ENCODE measurements around the gene CHADL. TPM values are rescaled to one million over a fixed set of nuclear protein-coding genes. Genes with fewer than 3 reads are reported as not detected.
"Not testable (repeated sequence)": the region's sequence is repeated elsewhere in the genome, so short reads cannot be mapped to it uniquely, and the experiment has no call there.

The CHADL gene
- total RNA-seq, 1 experiment from 2014 or later: not detected

- DNase-seq (ENCODE audit: low spot score): no peak
Measured at GRCh38 chr22:41191467-41191866, 49.3 kb downstream of the CHADL start.

- DNase-seq (ENCODE audit: low spot score): no peak
Measured at GRCh38 chr22:41184679-41185078, 56.1 kb downstream of the CHADL start.

- peak; percentile 66 for DNase-seq (ENCODE audit: low spot score)
Measured at GRCh38 chr22:41181349-41182241, 59.1 kb downstream of the CHADL start.

- DNase-seq (ENCODE audit: low spot score): no peak
Measured at GRCh38 chr22:41180926-41181325, 59.8 kb downstream of the CHADL start.

GRCh38 chr22:41180362-41180761, 60.4 kb downstream of the CHADL start:
- not testable (repeated sequence) for DNase-seq (ENCODE audit: low spot score)

Small RNA genes lying within 50 kb of the gene (small RNA-seq; reads per million reads assigned to genes)
- gene MIR6889: not detected

Other genes starting within 250 kb of the CHADL start
- gene EP300, start 148.3 kb downstream of the CHADL start, total RNA-seq (2014; rRNA removed; shearing (Covaris generic)): 24.0 and 31.6 TPM in 2 replicates
- 23.6 and 28.4 TPM in 2 replicates for gene L3MBTL2, start 35.6 kb downstream of the CHADL start, total RNA-seq (2014; rRNA removed; shearing (Covaris generic))
- 80.2 and 81.2 TPM in 2 replicates for gene RANGAP1, start 45.3 kb upstream of the CHADL start, total RNA-seq (2014; rRNA removed; shearing (Covaris generic))
- gene ZC3H7B, start 60.6 kb upstream of the CHADL start, total RNA-seq (2014; rRNA removed; shearing (Covaris generic)): 35.6 and 40.9 TPM in 2 replicates
- gene TEF, start 141.0 kb upstream of the CHADL start, total RNA-seq (2014; rRNA removed; shearing (Covaris generic)): 10.7 and 16.7 TPM in 2 replicates
- 25.1 and 26.6 TPM in 2 replicates for gene TOB2, start 205.9 kb upstream of the CHADL start, total RNA-seq (2014; rRNA removed; shearing (Covaris generic))
- gene PHF5A, start 227.8 kb upstream of the CHADL start, total RNA-seq (2014; rRNA removed; shearing (Covaris generic)): 64.1 and 69.5 TPM in 2 replicates
- 48.3 and 52.1 TPM in 2 replicates for gene ACO2, start 228.2 kb upstream of the CHADL start, total RNA-seq (2014; rRNA removed; shearing (Covaris generic))

All from HT-29 (cell line).